H1 (cell line): ENCODE results near the gene MAST2. TPM values are rescaled to one million over a fixed set of nuclear protein-coding genes. Genes with fewer than 3 reads are reported as not detected.

Source experiments
- CTCF ChIA-PET: fragments of 300-600 bp; sonication (Branson Sonifier 250); formaldehyde crosslinking; loops from one replicate; lab custom pipeline; 2021; ENCODE audit not compliant: partially characterized antibody; lab: Charles Lee
- POLR2A ChIA-PET: fragments of 300-600 bp; sonication (Branson Sonifier 250); formaldehyde crosslinking; loops from one replicate; lab custom pipeline; 2021; ENCODE audit warnings: inconsistent platforms; ENCODE audit not compliant: partially characterized antibody; lab: Charles Lee
- DNase-seq, 2 experiments: peaks; one replicate each; pipeline versions ENCODE4 v3.0.0 to v3.0.0-alpha.2; 2010 to 2022; ENCODE audit warnings: low spot score in 2 of 2, low read depth in 1 of 2, mixed read lengths in 1 of 2
- FAIRE-seq: peaks from 2 replicates; lab custom pipeline; 2011; peaks lifted over from hg19 to GRCh38; lab: Jason Lieb, UNC
- H2AFZ ChIP-seq: 2 replicates; pipeline ENCODE4 v1.8.1; 2012; ENCODE audit warnings: low read length, inconsistent platforms
- H2AK5ac ChIP-seq: 2 replicates; pipeline ENCODE4 v1.6.1; 2013; ENCODE audit warnings: low read depth, low read length
- H2BK120ac ChIP-seq: replicated peaks from 2 replicates; pipeline ENCODE3; 2013; ENCODE audit warnings: low read depth, low read length, inconsistent platforms
- H2BK12ac ChIP-seq: 2 replicates; pipeline ENCODE4 v1.6.1; 2013; ENCODE audit warnings: low read depth, low read length
- H2BK15ac ChIP-seq: 2 replicates; pipeline ENCODE4 v1.6.1; 2013; ENCODE audit warnings: low read length
- H2BK20ac ChIP-seq: 2 replicates; pipeline ENCODE4 v1.6.1; 2013; ENCODE audit warnings: low read length
- H2BK5ac ChIP-seq: 2 replicates; pipeline ENCODE4 v1.6.1; 2013; ENCODE audit warnings: low read depth, low read length
- H3K14ac ChIP-seq: 2 replicates; pipeline ENCODE4 v1.6.1; 2013; ENCODE audit warnings: inconsistent platforms; ENCODE audit not compliant: insufficient read length
- H3K18ac ChIP-seq: 2 replicates; pipeline ENCODE4 v1.6.1; 2013; ENCODE audit warnings: low read length; ENCODE audit errors: extremely low read depth
- H3K23ac ChIP-seq: 2 replicates; pipeline ENCODE4 v1.6.1; 2013; ENCODE audit warnings: inconsistent platforms; ENCODE audit not compliant: insufficient read length
- H3K23me2 ChIP-seq: 2 replicates; pipeline ENCODE4 v1.6.1; 2013; ENCODE audit warnings: low read depth, low read length
- H3K27ac ChIP-seq: 2 replicates; pipeline ENCODE4 v1.6.1; 2011; ENCODE audit warnings: low read depth, low read length, inconsistent platforms
- H3K27me3 ChIP-seq, 4 experiments: replicated peaks in 1 of 4; 1 replicate in 1 of 4; 2 replicates in 3 of 4; pipeline versions ENCODE4 v1.6.1 to v1.8.1; 2011 to 2013; ENCODE audit warnings: low read length in 3 of 4, mild to moderate bottlenecking in 3 of 4, inconsistent platforms in 2 of 4, mixed read lengths in 2 of 4, moderate library complexity in 1 of 4; ENCODE audit not compliant: control insufficient read depth in 3 of 4, insufficient read depth in 3 of 4; ENCODE audit errors: extremely low read depth in 1 of 4
- H3K36me3 ChIP-seq, 4 experiments: 2 replicates each; pipeline versions ENCODE4 v1.6.1 to v1.8.1; 2011 to 2013; ENCODE audit warnings: mild to moderate bottlenecking in 4 of 4, low read length in 3 of 4, moderate library complexity in 2 of 4, control low read depth in 1 of 4, inconsistent platforms in 1 of 4; ENCODE audit not compliant: insufficient read depth in 4 of 4, control insufficient read depth in 2 of 4
- H3K4ac ChIP-seq: replicated peaks from 2 replicates; pipeline ENCODE3; 2013; ENCODE audit warnings: low read length, low read depth, mixed read lengths, inconsistent platforms; ENCODE audit not compliant: insufficient read length
- H3K4me1 ChIP-seq, 4 experiments: replicated peaks in 1 of 4; 1 replicate in 1 of 4; 2 replicates in 3 of 4; pipeline versions ENCODE4 v1.6.1 to v1.8.1; 2011 to 2013; ENCODE audit warnings: low read length in 3 of 4, inconsistent platforms in 2 of 4, mixed read lengths in 1 of 4; ENCODE audit not compliant: insufficient read depth in 4 of 4, control insufficient read depth in 3 of 4
- H3K4me2 ChIP-seq, 2 experiments: 2 replicates each; pipeline versions ENCODE4 v1.6.1 to v1.8.1; 2011 to 2013; ENCODE audit warnings: low read depth in 2 of 2, low read length in 2 of 2, control low read depth in 1 of 2, inconsistent platforms in 1 of 2, mild to moderate bottlenecking in 1 of 2; ENCODE audit not compliant: insufficient read depth in 1 of 2
- H3K4me3 ChIP-seq, 4 experiments: fragments of 200-600, 300-600 bp in 1 of 4; sonication (generic), shearing (Covaris generic), sonication (Bioruptor Twin) in 1 of 4; 2 replicates each; pipeline versions ENCODE4 v1.5.1 to v1.8.1; 2011 to 2016; ENCODE audit warnings: low read length in 4 of 4, low read depth in 3 of 4, control low read depth in 2 of 4, inconsistent platforms in 2 of 4, mild to moderate bottlenecking in 2 of 4, mixed read lengths in 1 of 4, moderate library complexity in 1 of 4; ENCODE audit not compliant: insufficient read depth in 2 of 4; ENCODE audit errors: extremely low read depth in 1 of 4
- H3K56ac ChIP-seq: replicated peaks from 2 replicates; pipeline ENCODE3; 2013; ENCODE audit warnings: low read depth, mild to moderate bottlenecking, mixed read lengths, low read length, inconsistent platforms; ENCODE audit not compliant: insufficient read length
- H3K79me1 ChIP-seq: 2 replicates; pipeline ENCODE4 v1.6.1; 2013; ENCODE audit warnings: low read depth, low read length, control low read depth
- H3K79me2 ChIP-seq, 2 experiments: 2 replicates each; pipeline versions ENCODE4 v1.6.1 to v1.8.1; 2012 to 2013; ENCODE audit warnings: low read length in 2 of 2, mild to moderate bottlenecking in 2 of 2, inconsistent platforms in 1 of 2; ENCODE audit not compliant: insufficient read depth in 2 of 2, control insufficient read depth in 1 of 2
- H3K9ac ChIP-seq, 4 experiments: replicated peaks in 1 of 4; 1 replicate in 1 of 4; 2 replicates in 3 of 4; pipeline versions ENCODE4 v1.6.1 to v1.8.1; 2011 to 2013; ENCODE audit warnings: low read depth in 3 of 4, low read length in 3 of 4, control low read depth in 2 of 4, mild to moderate bottlenecking in 2 of 4, moderate library complexity in 2 of 4, inconsistent platforms in 1 of 4; ENCODE audit errors: extremely low read depth in 1 of 4
- H3K9me3 ChIP-seq, 2 experiments: 2 replicates each; pipeline versions ENCODE4 v1.6.1 to v1.8.1; 2012 to 2013; ENCODE audit warnings: mild to moderate bottlenecking in 2 of 2, moderate library complexity in 2 of 2, control low read depth in 1 of 2, inconsistent platforms in 1 of 2, low read depth in 1 of 2, low read length in 1 of 2, mixed read lengths in 1 of 2; ENCODE audit not compliant: insufficient read depth in 2 of 2
- H4K20me1 ChIP-seq, 2 experiments: replicated peaks in 1 of 2; 2 replicates each; pipeline versions ENCODE3 to v1.8.1; 2011 to 2013; ENCODE audit warnings: inconsistent platforms in 2 of 2, low read length in 2 of 2, mild to moderate bottlenecking in 1 of 2; ENCODE audit not compliant: insufficient read depth in 2 of 2, control insufficient read depth in 1 of 2
- H4K5ac ChIP-seq: 2 replicates; pipeline ENCODE4 v1.6.1; 2013; ENCODE audit warnings: low read length, low read depth, mixed read lengths, inconsistent platforms; ENCODE audit not compliant: insufficient read length
- H4K8ac ChIP-seq: 2 replicates; pipeline ENCODE4 v1.8.0; 2013; ENCODE audit warnings: mild to moderate bottlenecking, moderate library complexity, low read length, inconsistent platforms; ENCODE audit not compliant: insufficient read depth; ENCODE audit errors: extremely low read depth
- H4K91ac ChIP-seq: replicated peaks from 2 replicates; pipeline ENCODE3; 2013; ENCODE audit warnings: low read length, mixed read lengths, inconsistent platforms; ENCODE audit not compliant: insufficient read length
- CHD2 ChIP-seq: IDR thresholded peaks from 2 replicates; pipeline ENCODE4 v1.6.1; 2012; ENCODE audit warnings: low read length, improper control_type of control experiment
- GTF2F1 ChIP-seq: IDR thresholded peaks from 2 replicates; pipeline ENCODE4 v1.6.1; 2012; ENCODE audit warnings: low read depth, low read length, improper control_type of control experiment, borderline replicate concordance
- JUN ChIP-seq: IDR thresholded peaks from 2 replicates; pipeline ENCODE4 v1.6.1; 2011; ENCODE audit warnings: low read depth, mild to moderate bottlenecking, improper control_type of control experiment, low read length
- JUND ChIP-seq: IDR thresholded peaks from 2 replicates; pipeline ENCODE4 v1.6.1; 2011; ENCODE audit warnings: mild to moderate bottlenecking, improper control_type of control experiment, low read length
- KDM1A ChIP-seq: fragments of 200-600, 300-600 bp; sonication (generic); IDR thresholded peaks from 2 replicates; pipeline ENCODE4 v1.7.1; 2016; ENCODE audit warnings: mild to moderate bottlenecking, low read length, borderline replicate concordance
- MAFK ChIP-seq: IDR thresholded peaks from 2 replicates; pipeline ENCODE4 v1.6.1; 2012; ENCODE audit warnings: low read depth, mild to moderate bottlenecking, improper control_type of control experiment, low read length
- SUZ12 ChIP-seq: fragments of 200-600 bp; sonication (generic); IDR thresholded peaks from 2 replicates; pipeline ENCODE4 v1.6.1; 2012; ENCODE audit warnings: mild to moderate bottlenecking, inconsistent platforms, low read length, moderate library complexity, mixed read lengths
- TAF1 ChIP-seq: IDR thresholded peaks from 2 replicates; pipeline ENCODE4 v1.6.1; 2011; ENCODE audit warnings: mild to moderate bottlenecking, low read depth, low read length
- TBP ChIP-seq: IDR thresholded peaks from 2 replicates; pipeline ENCODE4 v1.6.1; 2011; ENCODE audit warnings: low read depth, low read length, improper control_type of control experiment
- WGBS, 2 experiments: shearing (Covaris generic) in 1 of 2; methylation state at CpG; one replicate each; pipeline versions ENCODE4 v1.1.6 to v1.1.7; 2013 to 2015; ENCODE audit warnings: low lambda C conversion rate in 2 of 2, mixed read lengths in 2 of 2, inconsistent platforms in 1 of 2, low coverage in 1 of 2, missing lambda C conversion rate in 1 of 2; ENCODE audit not compliant: insufficient replicate concordance in 2 of 2, insufficient coverage in 1 of 2, insufficient read length in 1 of 2; ENCODE audit errors: extremely low coverage in 1 of 2, missing lambda C conversion rate in 1 of 2; 5-methylcytosine and 5-hydroxymethylcytosine counted together
- polyA plus RNA-seq, 7 experiments: library from polyadenylated mRNA; depleted of rRNA in 3 of 7; stranded (reverse) in 5 of 7; unstranded in 2 of 7; fragments of >200 nt in 5 of 7; fragments of 200-250 nt in 2 of 7; gene quantifications; 1 replicate in 5 of 7; 2 replicates in 1 of 7; 4 replicates in 1 of 7; pipeline versions ENCODE4 v1.2.1 to v1.2.3, GENCODE V29; 2011 to 2013; ENCODE audit warnings: missing spikeins in 2 of 7, mixed read lengths in 2 of 7
- total RNA-seq: library from RNA; stranded (reverse); fragmentation: NEBNext Ultra II Directional; extraction: Animal tissue kit (Norgen Biotek cat#: 25700); gene quantifications from 2 replicates; pipeline ENCODE4 v1.2.1, GENCODE V29; 2021
- TF ChIP-seq, protein P1 (sequence below): IDR thresholded peaks from 2 replicates; pipeline ENCODE4 v1.6.1; 2011; ENCODE audit warnings: low read depth, mild to moderate bottlenecking, low read length; ENCODE audit not compliant: insufficient read depth

MAST2 gene
- total and polyA plus RNA-seq, 2 of the 8 experiments (the other 6 are each of a cell fraction or from before 2014, with no cell fraction given): 20.5 to 35.4 TPM

DNA sequence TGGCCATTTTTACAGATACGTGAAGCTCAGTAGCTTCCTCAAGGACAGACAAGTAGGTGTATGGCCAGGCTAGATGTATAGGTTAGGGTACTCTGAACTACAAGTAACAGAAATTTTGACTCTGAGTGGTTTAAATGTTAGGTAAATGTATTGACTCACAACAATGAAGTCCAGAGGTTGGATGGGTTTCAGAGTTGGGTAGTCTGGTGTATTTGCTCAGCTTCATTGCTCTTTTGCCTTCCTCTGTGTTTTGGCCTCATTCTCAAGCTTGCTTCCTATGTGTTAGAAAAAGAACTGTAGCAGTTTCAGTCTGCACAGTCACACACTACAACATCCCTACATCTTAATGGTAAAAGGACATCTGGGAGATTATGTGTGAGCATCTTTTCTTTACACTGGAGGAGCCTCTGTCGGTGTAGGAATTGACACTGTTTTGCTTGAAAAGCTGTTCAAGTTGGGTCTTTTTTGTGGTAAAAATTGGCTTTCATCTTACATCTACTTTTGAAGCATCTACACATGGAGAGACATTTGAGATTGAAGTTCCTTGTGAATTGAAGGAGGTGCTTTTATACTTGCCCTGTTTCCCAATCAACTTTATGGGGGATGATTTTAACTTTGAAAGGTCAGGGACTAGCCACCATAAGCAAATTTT, 64.4 kb downstream of the MAST2 start:
- H2AFZ ChIP-seq: no peak overlapping the region
- no peaks in the 10 kb centered on the region for H3K36me3 ChIP-seq
- peaks cover 2% of the 10 kb centered on the region; the same call in 1 of the 2 replicates for H3K79me1 ChIP-seq
- H3K27ac ChIP-seq: no peak overlapping the region
- peaks cover 0 to 48% of the 10 kb centered on the region in 2 experiments; a peak in 2 of 4 replicates for H3K79me2 ChIP-seq
- H3K27me3 ChIP-seq: no peaks in the 10 kb centered on the region
- no peaks in the 10 kb centered on the region for H3K23me2 ChIP-seq
- no peak overlapping the region for H2BK12ac ChIP-seq
- no peak overlapping the region for H3K4me2 ChIP-seq
- no peak overlapping the region for H3K18ac ChIP-seq
- H2BK20ac ChIP-seq: no peak overlapping the region
- DNase-seq (no peak), FAIRE-seq (no peak)
- ChIA-PET CTCF (interaction anchor here (1.2 kb wide), 1 partner anchor 297 kb away, joined by 3 read pairs; no protein-coding TSS in a partner anchor), POLR2A (no interaction called here)
- H4K5ac ChIP-seq: no peak overlapping the region
- no peak overlapping the region for H4K91ac ChIP-seq
- H3K9me3 ChIP-seq: no peaks in the 10 kb centered on the region
- H4K8ac ChIP-seq: no peak overlapping the region
- no peak overlapping the region for H3K4ac ChIP-seq
- H2BK120ac ChIP-seq: no peak overlapping the region
- H3K9ac ChIP-seq: no peak overlapping the region
- no peak overlapping the region for H3K14ac ChIP-seq
- TF ChIP-seq JUN (no peak), TBP (no peak), GTF2F1 (no peak), JUND (no peak), SUZ12 (no peak), CHD2 (no peak), MAFK (no peak), KDM1A (no peak), TAF1 (no peak)
- TF ChIP-seq, protein P1, sequence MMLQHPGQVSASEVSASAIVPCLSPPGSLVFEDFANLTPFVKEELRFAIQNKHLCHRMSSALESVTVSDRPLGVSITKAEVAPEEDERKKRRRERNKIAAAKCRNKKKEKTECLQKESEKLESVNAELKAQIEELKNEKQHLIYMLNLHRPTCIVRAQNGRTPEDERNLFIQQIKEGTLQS: no peak
- 83% methylated on average over 2 of the region's 2 CpGs; no CpG with 5 or more reads in 1 of the 2 experiments for WGBS, 2 experiments
- H3K23ac ChIP-seq: no peak overlapping the region
- no peak overlapping the region for H2AK5ac ChIP-seq
- no peak overlapping the region for H2BK5ac ChIP-seq
- H3K56ac ChIP-seq: no peak overlapping the region
- no peak overlapping the region for H3K4me3 ChIP-seq
- peaks cover 0 to 6% (median 0%) of the 10 kb centered on the region in 4 experiments; a peak in 1 of 7 replicates for H3K4me1 ChIP-seq
- H4K20me1 ChIP-seq: no peaks in the 10 kb centered on the region
- H2BK15ac ChIP-seq: no peak overlapping the region
